CD4-positive, alpha-beta T cell treated with Interleukin-17A for 1 hour (primary cell): ENCODE data around the gene OSCP1.

Experiments used
- DNase-seq: peaks from one replicate; pipeline ENCODE4 v3.0.0-alpha.2; 2020

The OSCP1 gene

GRCh38 chr1:36472656-36473055, 22.4 kb upstream of the OSCP1 start:
- DNase-seq = no peak

- DNase-seq = no peak
Observed at GRCh38 chr1:36471830-36472641, 21.8 kb upstream of the OSCP1 start.

- no peak for DNase-seq
Observed at GRCh38 chr1:36469163-36469562, 18.9 kb upstream of the OSCP1 start.

- no peak for DNase-seq
Observed at GRCh38 chr1:36467700-36468455, 17.6 kb upstream of the OSCP1 start.

GRCh38 chr1:36467027-36467410, 16.8 kb upstream of the OSCP1 start:
- no peak for DNase-seq

- DNase-seq = no peak
Observed at GRCh38 chr1:36466370-36467026, 16.2 kb upstream of the OSCP1 start.

- DNase-seq = no peak
Observed at GRCh38 chr1:36465731-36466369, 15.6 kb upstream of the OSCP1 start.

GRCh38 chr1:36464605-36465393, 14.5 kb upstream of the OSCP1 start:
- DNase-seq = no peak

- DNase-seq = peak; percentile 96
Observed at GRCh38 chr1:36463803-36464604, 13.8 kb upstream of the OSCP1 start, which contains the start of gene MRPS15. MRPS15 (minus strand) TSS chr1:36464384; CDS start chr1:36464275, 109 bp downstream.

GRCh38 chr1:36463463-36463802, 13.2 kb upstream of the OSCP1 start:
- DNase-seq = no peak

GRCh38 chr1:36458910-36459309, 8.7 kb upstream of the OSCP1 start:
- no peak for DNase-seq

GRCh38 chr1:36457691-36458090, 7.4 kb upstream of the OSCP1 start:
- DNase-seq = peak; percentile 29

GRCh38 chr1:36456391-36456928, 6.2 kb upstream of the OSCP1 start:
- no peak for DNase-seq

- DNase-seq = no peak
Observed at GRCh38 chr1:36455386-36455785, 5.1 kb upstream of the OSCP1 start.

GRCh38 chr1:36453600-36454388, 3.5 kb upstream of the OSCP1 start:
- DNase-seq = no peak

GRCh38 chr1:36453051-36453450, 2.8 kb upstream of the OSCP1 start:
- no peak for DNase-seq

GRCh38 chr1:36450919-36451305, 661 bp upstream of the OSCP1 start:
- no peak for DNase-seq

- DNase-seq = no peak
Observed at GRCh38 chr1:36448530-36449056, 1.7 kb downstream of the OSCP1 start.

- DNase-seq = no peak
Observed at GRCh38 chr1:36447450-36447849, 2.8 kb downstream of the OSCP1 start.

- DNase-seq = no peak
Observed at GRCh38 chr1:36446746-36447145, 3.5 kb downstream of the OSCP1 start.
